Activated CD8-positive, alpha-beta memory T cell treated with anti-CD3 and anti-CD28 coated beads for 4 hours (primary cell): ENCODE data around the gene DTHD1.

ENCODE experiments used
- DNase-seq, 2 donors: peaks; one replicate each; pipeline ENCODE4 v3.0.0-alpha.2; 2020; ENCODE audit warnings: low read depth in 2 of 2

DTHD1 gene

DNA sequence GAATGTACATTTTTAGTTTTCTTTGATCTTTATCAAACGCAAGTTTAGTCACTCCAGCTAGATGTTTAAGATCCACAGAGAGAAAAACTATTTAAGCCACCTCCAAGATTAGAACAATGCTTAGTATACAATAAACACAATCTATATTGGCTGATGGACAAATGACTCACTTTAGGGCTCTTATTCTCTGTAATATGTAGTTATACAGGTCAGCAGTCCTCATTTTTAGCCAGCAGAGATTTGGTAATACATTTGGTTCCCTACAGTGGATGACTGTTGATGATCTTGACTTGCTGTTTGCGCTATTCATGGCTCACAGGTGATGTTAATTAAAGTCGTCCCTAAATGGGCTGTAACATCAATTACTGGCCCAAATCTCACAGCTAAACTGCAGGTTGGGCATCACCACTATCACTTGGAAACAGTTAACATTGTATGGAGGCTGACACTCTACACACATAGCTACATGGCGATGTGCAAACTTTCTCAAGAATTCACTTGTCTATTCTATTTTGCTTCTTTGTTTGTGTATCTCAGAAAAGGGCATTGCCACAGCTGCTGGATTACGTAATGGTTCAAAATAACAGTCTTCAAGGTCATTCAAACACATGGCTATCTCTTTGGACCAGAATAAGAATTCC, 11.8 kb upstream of the DTHD1 start:
- DNase-seq, result no peak

DNA sequence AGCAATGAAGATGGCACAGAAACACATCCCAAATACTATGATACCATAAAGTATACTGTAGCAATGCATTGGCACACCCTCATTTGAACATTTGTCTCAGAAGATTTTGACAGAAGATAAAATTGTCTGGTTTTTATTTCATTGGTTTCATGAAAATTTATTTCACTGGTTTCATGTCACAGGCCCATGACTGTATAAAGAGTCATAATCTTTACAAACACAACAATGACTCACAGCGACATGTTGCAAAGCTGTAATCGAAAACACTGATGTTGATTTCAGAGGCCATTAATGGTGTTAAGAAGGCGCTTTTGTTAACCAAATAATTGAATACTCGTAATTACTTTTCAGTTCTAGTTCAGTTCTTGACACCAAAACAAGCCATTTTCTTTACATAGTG, 8.1 kb upstream of the DTHD1 start:
- no peak for DNase-seq

DNA sequence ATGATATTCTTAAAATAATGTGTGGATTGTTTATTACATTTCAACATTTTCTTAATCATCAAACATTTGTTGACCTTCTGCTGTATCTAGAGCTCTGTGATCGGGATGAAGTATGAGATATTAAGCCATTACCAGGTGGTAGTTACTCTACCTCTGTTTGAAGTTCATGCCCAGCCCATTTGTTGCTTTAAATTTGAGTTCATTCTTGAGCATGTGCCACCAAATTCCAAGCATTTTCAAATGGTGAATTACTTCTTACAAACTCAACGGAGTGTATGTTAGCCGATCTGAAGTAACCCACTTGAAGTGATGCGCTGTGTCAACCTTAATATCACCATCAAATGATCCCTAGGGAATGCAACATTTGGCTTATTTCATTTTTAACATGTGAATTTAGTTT, 7.3 kb upstream of the DTHD1 start:
- DNase-seq, result no peak

DNA sequence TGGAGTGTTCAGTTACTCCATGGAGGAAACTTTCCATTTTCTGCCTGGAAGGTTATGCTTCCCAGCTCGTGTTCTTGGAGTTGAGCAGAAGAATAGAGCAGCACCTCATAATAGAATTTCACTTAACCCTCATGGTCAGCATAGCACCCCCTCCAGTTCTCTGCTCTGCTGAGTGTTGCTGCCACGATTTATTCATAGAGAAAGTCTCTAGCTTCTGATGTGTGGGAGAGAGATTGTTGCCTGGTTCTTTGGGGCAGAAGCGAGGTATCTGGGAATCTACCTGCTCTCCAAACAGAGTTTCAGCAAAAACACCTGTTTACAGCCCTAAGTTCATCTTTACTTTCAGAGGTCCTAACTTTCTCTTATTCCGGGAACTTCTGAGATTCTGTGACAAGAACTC, 3.9 kb upstream of the DTHD1 start:
- no peak for DNase-seq

DNA sequence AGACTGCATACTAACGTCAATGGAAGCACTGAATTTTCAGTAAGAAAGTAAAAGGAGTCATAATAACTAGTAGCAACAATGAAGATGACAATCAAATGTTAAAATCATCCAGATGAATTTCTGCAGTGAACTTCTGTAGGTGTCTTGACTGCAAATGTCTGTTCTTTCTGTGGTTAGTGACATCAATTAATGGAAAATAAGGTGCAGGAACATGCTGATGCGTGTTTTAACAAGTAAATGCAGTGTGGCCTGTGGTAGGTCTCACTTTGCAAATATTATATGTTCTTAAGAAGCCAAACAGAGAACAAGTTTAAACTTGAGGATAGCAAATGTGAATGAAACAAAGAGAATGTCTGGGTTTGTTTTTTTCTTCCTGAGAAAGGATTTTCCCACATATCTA, 2.6 kb upstream of the DTHD1 start:
- no peak for DNase-seq

DNA sequence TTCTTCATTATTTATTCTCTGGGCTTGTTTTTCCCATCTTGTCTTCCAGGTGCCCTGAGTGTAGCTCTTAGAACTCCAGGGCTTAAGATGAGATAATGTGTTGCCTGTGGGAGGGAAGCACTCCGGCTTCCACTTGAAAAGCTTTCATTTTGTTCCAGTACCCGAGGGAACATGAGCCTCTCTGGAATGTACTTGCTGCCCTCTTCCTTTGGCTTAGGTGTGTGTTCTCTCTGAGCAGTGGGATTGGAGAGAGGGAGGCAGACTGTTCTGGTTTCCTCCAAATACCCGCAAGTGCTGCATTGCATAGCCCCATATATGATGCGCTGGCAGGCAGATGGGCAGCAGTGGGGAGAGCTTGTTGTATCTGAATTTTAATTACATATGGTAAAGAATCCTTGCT, 861 bp upstream of the DTHD1 start:
- no peak for DNase-seq

DNA sequence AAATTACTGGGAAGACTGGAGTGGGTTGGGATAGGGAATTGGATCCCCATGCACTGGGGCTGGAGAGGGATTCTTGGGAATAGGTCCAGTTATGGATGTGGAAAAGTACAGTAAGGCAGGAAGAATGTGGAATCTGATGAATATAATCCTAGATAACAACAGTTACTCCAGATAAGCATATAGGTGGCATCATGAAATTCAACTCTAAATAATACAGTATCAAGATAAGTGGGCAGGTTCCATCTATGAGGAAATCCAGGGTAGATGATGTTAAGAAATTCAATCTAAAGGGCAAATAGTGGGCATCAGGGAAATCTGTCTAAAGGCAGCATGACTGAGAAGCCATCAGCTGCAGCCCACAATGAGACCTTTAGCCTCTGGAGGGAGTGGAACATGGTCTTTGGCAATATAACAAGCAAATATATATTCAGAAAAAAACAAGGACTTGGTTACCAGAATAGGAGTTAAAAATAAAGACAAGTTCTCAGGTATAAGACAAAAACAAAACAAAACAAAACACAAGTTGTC, 1.2 kb downstream of the DTHD1 start:
- no peak for DNase-seq

DNA sequence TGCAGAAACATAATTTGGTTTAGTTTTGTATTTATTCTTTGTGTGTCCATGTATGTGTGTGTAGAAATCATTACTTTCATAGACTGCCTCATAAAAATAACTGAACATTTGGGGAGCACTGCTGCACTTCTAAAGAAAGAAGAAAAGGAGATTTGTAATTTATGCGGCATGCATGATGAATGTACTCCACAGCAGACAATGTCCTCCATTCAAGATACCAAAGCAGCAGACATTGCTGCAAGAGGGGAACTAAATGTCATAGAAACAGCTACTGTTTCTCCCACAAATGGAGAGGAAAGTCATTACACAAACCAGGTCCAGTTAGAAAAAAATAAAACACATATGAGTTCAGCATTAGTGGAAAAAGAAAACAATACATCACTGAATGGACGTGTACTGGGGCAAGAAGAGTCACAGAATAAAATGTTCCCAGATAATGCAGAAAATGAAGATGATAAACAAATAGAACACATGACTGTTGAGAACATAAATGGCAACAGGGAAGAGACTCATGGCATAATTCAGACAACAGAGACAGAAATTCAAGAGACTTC, 2.6 kb downstream of the DTHD1 start:
- no peak for DNase-seq

DNA sequence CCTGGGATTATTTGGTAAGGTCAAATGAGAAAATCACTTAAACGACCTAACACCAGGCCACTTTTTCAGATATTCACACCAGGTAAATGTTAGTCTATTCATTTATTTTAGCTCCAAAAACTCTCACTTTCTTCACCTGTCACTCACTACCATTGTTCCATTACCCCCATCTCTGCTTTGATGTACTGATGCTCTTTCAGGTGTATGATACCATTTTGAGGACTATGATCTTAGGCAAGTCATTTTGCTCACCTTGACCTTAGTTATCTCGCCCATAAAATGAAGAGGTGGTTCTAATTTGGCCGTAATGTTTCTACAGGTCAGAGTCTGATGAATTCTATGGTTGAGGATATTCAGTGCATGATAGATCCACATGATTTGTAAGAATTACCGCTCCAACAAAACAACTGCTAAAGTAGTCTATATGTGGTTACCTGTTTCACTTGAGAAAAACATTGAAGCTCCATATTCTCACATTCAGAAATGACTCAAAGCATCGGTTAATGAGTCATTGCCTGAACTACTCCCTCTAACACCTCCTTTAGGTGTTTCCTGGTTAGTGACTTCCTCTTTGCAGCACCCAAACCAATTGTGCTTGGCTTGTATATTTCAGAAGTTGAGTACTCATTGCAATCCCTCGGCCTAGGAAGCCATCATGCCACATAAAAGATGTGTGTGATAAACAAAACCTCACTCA, 4.5 kb downstream of the DTHD1 start:
- DNase-seq, result peak; percentile 25 to 44

DNA sequence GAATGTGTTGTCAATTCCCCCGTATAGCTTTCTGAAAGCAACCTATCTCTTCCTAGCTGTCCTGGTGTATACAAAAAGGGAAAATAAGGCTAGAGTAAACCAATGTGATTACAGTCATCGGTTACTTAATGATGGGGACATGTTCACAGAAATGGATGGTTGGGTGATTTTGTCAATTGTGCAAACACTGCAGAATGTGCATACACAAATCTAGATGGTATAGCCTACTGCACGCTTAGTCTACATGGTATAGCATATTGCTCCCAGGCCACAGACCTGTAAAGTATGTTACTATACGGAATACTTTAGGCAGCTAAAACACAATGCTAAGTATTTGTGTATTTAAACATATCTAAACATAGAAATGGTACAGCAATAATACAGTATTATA, 5.1 kb downstream of the DTHD1 start:
- DNase-seq, result no peak

DNA sequence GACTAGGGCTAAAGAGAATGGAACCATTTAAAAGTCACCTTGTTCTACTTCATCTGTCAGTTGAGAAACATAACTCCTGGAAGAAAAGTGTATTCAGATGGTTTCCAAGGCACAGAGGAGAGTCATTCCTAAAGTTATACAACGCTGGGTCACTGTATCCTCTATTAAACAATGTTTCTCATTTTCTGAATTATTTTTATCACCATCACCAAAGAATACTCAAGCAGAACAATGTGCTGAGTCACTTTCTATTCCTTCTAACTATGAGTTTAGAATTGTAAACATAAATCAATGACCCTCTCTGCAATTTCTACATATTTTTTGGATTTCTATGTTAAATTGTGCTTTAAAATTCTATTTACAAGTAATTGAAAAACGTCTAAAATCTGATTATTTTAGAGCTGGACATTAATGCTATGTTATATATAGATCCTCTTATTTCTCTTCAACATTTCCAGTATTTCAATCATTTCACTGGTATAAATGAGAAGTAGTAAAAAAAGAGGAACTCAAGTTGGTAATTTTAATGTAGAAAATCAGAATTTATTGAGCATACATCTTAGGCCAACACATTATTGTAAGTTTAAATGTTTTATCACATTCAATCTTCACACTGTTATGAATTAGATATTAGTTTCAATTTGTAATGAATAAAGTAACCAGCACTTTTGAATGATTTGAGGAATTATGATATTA, 7.5 kb downstream of the DTHD1 start:
- DNase-seq, result no peak

DNA sequence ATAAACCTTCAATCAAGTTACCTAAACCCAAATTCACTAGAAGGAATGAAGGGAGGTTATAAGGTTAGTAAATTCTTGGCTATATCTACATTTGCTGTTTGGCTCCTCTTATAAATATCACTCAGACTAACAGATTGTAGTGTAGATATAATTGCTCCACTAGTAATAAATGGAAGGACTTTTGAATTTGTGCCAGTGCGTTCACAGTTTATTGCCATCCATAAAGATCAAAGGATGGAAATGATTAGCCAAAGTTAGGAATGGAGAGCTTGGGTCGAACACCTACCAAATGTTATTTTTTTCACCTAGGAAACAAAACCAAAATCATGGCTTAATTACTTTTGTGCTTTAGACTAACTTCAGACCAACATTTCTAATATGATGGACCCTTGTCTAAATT, 9.2 kb downstream of the DTHD1 start:
- no peak for DNase-seq

DNA sequence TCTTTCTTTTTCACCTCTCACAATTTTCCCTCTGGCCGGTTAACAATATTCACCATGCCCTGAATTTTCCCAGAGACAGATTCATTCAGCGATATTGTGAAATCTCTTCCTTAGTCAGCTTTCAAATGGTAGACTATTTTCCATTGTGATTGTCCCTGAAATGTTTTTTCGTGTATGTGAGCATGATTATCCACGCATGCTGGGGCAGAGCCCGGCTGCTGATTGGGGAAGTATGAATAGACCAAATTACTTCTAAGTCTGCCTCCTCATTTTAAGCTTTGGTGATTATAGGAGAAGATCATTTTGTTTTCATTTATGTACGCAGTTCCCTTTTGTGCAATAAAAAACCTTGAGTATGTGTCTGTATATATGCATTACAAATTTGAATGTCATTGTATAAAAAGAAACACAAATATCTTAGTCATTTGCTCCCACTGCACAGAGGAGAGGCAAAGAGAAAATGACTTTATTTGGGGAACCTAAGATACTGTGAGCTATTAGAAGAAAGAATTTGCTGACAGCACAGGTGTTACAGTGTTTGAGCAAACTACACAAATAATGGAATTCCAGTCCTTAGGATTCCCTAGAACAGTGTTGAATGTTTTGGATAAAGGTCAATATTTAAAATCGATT, 11.3 kb downstream of the DTHD1 start:
- no peak for DNase-seq

DNA sequence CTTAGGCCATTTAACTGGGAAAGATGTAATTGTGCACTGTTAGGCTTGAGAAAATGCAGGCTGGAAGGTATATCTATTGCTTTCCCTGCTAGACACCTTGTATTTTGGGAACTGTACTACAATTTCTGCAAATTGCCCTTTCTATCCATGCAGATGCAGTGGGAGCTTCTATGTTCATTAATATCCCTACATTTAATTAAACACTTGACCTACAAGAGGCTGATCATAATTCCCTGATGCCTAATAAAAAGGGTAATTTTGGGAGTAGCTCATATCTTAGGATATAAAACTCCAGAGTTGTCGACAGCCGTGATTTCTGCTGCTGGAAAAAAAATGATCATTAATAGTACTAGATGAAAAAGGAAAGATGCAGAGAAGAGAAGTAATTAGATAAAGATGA, 19.7 kb downstream of the DTHD1 start:
- DNase-seq, result no peak

DNA sequence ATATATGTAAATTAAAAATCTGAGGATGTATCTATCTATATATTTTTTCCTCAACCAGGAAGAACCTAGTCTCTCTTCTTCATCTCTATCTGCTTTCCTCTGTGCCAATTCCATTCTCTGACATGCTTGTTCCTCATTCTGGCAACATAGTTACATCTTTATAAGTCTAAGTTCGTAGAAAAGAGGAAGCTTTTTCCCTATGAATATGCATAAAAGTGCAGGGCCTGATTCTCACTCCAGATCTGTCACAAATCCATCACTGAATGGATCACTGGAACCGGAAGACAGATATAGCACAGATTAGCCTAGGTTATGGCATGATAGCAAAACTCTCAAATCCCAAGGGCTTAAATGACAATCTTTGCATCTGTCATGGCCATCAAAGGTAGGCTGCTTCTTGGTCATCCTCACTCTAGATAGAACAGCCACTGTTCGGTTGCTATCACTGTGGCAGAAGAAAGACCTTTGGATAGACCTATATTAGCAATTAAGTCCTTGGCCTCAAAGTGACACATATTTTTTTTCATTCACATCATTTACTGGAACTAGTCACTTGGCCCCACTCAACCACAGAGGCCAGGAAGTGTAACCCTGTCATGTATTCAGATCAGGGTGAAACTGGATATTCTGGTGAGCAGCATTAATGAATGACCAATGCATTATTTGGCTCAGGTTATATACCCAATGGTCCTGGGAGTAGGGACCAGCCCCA, 22.2 kb downstream of the DTHD1 start:
- DNase-seq, result no peak

DNA sequence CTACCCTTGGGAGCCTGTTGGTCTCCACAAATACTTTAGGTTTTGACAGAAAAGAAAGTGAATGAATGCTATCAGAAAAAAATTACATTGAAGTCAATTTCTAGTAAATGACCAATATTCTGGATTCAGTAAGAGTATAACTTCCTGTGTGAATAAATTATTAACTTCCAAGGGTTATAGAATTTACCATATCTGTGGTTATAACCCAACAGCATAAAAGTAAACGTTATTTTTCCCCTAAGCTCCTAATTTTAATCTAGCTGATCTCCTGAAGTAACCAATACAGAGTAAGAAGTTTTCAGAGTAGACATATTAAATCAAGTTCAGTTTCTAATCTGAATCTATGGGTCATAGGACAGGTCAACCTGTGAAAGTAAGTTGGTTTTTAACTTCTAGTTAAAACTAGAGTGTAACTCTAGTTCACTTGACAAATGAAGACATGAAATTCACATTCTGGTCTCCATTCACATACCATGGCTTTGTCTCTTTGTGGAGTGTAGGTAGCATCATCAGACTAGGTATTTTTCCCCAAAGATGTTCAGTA, 22.8 kb downstream of the DTHD1 start:
- DNase-seq, result no peak

DNA sequence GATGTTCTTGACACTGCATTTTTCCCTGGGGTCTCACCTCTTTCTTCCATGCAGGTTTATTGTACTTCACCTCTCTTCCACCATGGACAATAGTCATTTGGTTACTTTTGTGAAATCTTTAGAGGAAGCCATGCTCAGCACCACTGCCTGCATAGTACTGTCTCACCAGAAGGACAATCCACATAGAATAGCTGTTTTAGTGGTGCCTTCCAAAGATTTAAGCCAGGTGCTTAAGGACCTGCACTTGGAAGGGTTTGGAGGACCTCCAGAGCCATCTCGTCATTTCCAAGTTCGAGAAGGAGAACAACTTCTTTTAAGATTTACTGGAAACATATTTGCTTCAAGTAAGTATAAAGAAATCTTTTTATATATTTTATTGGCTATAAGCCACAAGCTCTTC, 26.7 kb downstream of the DTHD1 start:
- DNase-seq, result no peak

DNA sequence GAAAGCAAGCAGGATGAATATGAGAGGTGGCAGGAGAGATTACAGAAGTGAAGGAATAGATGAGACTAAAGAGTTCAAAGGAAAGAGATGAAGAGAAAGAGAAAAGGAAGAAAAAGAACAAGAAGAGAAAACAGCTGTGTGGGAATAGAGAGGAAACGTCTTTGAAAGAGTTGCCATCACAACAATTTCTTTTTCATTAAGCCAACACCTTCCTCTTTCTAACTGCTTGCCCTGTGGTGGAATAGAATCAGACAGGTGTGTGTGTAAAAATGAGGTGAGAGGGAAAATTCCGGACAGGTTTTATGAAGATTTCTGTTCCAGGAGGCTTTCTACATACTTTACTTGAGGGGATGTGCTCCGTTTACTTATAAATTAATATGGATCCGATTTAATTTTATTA, 28.8 kb downstream of the DTHD1 start:
- no peak for DNase-seq

DNA sequence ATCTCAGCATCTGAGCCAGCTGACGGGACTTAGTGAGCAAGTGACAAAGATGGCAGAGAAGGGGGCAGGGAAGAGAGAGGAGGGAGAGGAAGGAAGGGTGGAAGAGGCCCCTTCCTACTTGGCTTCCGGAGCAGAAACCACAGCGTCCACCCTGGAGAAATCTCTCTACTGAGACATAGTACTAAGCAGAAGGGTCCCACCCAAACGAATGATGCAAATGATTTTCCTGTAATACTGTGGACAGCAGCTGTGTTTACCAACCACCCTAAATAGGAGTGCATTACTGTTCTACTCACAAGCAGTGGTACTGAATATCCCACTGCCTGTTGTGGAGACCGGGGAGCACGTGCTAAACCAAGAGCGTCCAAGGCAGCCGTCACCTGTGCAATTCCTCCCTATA, 29.4 kb downstream of the DTHD1 start:
- DNase-seq, result no peak

DNA sequence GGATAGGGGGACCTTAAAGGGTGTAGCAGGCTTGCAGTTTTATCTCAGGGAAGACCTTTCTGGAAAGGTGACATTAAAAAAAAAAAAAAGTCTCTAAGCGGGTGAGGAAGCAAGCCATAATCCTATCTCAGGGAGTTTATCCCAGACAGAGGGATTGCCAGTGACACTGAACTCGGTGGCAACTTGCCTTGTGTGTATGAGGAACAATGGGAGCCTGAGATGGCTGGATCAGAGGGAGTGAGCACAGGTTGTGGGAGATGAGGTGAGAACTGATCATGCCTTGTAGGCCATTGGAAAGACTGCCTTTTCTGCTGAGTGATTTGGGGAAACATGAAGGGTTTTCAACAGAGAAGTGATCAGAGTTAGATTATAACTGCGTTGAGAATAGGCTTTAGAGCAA, 31.1 kb downstream of the DTHD1 start:
- DNase-seq, result no peak

DNA sequence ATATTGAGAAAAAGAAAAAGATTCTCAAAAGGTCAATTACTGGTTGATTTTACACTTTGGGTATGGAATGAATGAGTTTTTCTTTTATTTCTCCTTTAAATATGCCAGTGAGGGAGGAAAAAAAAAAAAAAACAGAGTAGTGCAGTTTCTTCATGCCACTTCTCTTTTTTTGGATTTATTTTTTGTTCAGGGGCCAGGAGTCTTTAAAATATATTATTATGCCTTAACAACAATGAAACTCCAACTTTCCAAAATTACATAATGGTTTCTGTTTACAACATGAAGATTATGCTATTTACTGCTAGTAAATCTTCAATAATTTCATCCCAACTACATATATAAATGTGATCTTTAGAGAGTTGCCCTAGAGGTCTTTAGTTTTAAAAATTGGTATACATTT, 31.9 kb downstream of the DTHD1 start:
- no peak for DNase-seq
